Measurements from ENCODE around the gene TMEM108. TPM values are rescaled to one million over a fixed set of nuclear protein-coding genes. Genes with fewer than 3 reads are reported as not detected.

The TMEM108 gene
- polyA plus RNA-seq, 1 experiment, result 0.63 TPM

DNA sequence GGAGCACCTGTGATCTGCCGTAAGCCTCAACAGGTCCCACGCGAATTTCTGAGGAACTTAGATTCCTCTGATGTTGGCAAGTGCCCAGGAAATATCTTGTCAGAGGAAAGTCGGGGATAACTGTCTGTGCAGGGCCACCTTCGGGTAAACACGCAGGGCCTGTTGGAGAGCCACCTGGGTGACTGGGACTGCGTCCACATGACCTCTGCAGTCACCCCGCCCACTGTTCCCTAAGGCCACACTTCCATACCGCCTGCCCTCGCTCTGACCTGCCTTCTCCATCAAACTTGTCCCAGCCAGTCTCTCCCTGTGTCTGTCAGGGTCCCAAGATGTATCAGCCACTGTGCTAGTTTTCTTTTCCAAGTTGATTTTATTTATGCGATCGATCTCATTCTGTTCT, 390.4 kb downstream of the TMEM108 start:
- CTCF ChIA-PET, result interaction anchor here (0.5 kb wide), 1 partner anchor 389 kb away, joined by 3 read pairs; no protein-coding TSS in a partner anchor
- Histone ChIP-seq H3K27ac (ENCODE audit: low read depth, low read length) (no peak overlapping the region), H3K4me3 (ENCODE audit: low read depth, low read length) (no peak overlapping the region), H3K27me3 (ENCODE audit: control insufficient read depth, insufficient read depth, low read length) (no peaks in the 10 kb centered on the region), H3K9me3 (ENCODE audit: control insufficient read depth, insufficient read depth, low read length) (no peaks in the 10 kb centered on the region)
- DNase-seq (ENCODE audit: low read depth, low spot score), result no peak
- TF ChIP-seq, protein P1, sequence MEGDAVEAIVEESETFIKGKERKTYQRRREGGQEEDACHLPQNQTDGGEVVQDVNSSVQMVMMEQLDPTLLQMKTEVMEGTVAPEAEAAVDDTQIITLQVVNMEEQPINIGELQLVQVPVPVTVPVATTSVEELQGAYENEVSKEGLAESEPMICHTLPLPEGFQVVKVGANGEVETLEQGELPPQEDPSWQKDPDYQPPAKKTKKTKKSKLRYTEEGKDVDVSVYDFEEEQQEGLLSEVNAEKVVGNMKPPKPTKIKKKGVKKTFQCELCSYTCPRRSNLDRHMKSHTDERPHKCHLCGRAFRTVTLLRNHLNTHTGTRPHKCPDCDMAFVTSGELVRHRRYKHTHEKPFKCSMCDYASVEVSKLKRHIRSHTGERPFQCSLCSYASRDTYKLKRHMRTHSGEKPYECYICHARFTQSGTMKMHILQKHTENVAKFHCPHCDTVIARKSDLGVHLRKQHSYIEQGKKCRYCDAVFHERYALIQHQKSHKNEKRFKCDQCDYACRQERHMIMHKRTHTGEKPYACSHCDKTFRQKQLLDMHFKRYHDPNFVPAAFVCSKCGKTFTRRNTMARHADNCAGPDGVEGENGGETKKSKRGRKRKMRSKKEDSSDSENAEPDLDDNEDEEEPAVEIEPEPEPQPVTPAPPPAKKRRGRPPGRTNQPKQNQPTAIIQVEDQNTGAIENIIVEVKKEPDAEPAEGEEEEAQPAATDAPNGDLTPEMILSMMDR (IDR thresholded peaks at IDR 0.05; ENCODE audit: low read depth, low read length), result no peak
- POLR2A ChIA-PET, result no interaction called here

DNA sequence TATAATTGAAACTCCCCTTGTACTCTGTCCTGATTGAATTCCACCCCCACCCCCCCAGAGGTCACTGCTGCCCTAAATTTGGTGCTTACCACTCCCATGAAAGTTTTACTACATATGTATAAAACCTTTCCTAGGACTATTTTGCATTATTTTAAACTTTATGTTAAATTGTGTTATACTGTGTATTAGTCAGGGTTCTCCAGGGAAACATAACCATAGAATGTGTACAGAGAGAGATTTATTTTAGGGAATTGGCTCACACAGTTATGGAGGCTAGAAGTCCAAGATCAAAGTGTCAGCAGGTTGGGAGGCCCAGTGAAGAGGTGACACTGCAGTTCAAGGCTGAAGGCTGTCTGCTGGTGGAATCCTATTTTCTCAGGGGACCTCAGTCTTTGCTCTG, 390.9 kb downstream of the TMEM108 start:
- Histone ChIP-seq H3K4me3 (ENCODE audit: low read depth, low read length) (no peak overlapping the region), H3K9me3 (ENCODE audit: control insufficient read depth, insufficient read depth, low read length) (no peaks in the 10 kb centered on the region), H3K27me3 (ENCODE audit: control insufficient read depth, insufficient read depth, low read length) (no peaks in the 10 kb centered on the region), H3K27ac (ENCODE audit: low read depth, low read length) (no peak overlapping the region)
- TF ChIP-seq, protein P1 (IDR thresholded peaks at IDR 0.05; ENCODE audit: low read depth, low read length), result no peak
- ChIA-PET CTCF (no interaction called here), POLR2A (no interaction called here)
- no peak for DNase-seq (ENCODE audit: low read depth, low spot score)

DNA sequence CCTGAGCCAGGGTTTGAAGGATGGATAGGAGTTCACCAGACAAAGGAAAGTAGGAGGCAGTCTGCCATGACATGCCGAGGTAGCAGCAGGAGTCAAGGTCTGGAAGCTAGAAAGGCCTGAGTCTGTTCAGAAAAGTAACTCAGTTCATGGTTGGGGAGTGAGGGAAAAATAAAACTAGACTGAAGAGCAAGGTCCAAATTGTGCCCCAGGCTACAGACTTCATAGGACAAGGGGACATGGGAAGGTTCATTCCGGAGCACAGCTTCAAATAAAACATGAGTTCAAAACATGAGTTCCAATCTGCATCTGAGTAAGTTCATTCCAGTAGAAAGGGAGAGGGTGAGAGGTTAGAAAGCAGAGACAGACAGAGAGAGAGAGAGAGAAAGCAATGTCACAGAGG, 401.4 kb downstream of the TMEM108 start:
- Histone ChIP-seq H3K27me3 (ENCODE audit: control insufficient read depth, insufficient read depth, low read length) (no peaks in the 10 kb centered on the region), H3K9me3 (ENCODE audit: control insufficient read depth, insufficient read depth, low read length) (no peaks in the 10 kb centered on the region), H3K4me3 (ENCODE audit: low read depth, low read length) (no peak overlapping the region), H3K27ac (ENCODE audit: low read depth, low read length) (no peak overlapping the region)
- TF ChIP-seq, protein P1 (IDR thresholded peaks at IDR 0.05; ENCODE audit: low read depth, low read length), result no peak
- POLR2A ChIA-PET, result no interaction called here
- DNase-seq (ENCODE audit: low read depth, low spot score), result no peak
- CTCF ChIA-PET, result no interaction called here

DNA sequence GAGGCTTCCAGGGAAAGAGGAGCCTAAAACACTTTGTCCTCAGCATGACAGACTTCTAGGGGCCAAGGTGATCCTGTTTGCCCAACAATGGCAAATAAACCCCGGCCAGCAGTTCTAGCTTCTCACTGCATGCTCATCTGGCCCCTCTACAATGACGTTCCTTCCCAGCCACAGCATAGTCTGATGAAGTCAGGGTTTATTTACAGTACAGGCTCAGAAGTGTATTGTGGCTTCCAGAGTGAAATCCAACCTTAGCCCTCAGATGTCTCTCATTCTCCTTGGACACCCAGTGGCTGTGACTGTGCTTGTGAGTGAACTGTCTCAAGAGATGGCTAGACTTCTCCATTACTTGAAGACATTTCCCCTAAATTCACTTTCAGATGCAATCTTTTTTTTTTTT, 402.5 kb downstream of the TMEM108 start:
- peak; percentile 27 for DNase-seq (ENCODE audit: low read depth, low spot score)
- Histone ChIP-seq H3K27ac (ENCODE audit: low read depth, low read length) (no peak overlapping the region), H3K4me3 (ENCODE audit: low read depth, low read length) (no peak overlapping the region), H3K27me3 (ENCODE audit: control insufficient read depth, insufficient read depth, low read length) (no peaks in the 10 kb centered on the region), H3K9me3 (ENCODE audit: control insufficient read depth, insufficient read depth, low read length) (no peaks in the 10 kb centered on the region)
- ChIA-PET POLR2A (no interaction called here), CTCF (no interaction called here)
- TF ChIP-seq, protein P1 (IDR thresholded peaks at IDR 0.05; ENCODE audit: low read depth, low read length), result no peak

DNA sequence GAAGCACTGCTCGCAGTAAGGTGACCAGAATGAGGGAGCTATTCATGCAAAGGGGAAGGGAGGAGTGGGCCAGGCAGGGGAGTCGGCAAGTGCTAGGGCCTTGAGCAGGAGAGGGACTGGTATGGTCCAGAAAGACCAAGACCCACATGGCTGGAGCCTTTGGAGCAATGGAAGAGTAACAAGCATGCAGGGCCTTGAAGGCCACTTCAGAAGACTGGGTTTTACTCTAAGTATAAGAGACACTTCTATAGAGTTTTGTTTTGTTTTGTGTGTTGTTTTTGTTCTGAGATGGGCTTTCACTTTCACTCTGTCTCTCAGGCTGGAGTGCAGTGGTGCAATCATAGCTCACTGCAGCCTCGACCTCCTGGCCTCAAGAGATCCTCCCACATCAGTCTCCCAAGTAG, 403.7 kb downstream of the TMEM108 start:
- TF ChIP-seq, protein P1 (IDR thresholded peaks at IDR 0.05; ENCODE audit: low read depth, low read length), result no peak
- no peak for DNase-seq (ENCODE audit: low read depth, low spot score)
- Histone ChIP-seq H3K9me3 (ENCODE audit: control insufficient read depth, insufficient read depth, low read length) (no peaks in the 10 kb centered on the region), H3K27me3 (ENCODE audit: control insufficient read depth, insufficient read depth, low read length) (no peaks in the 10 kb centered on the region), H3K27ac (ENCODE audit: low read depth, low read length) (no peak overlapping the region), H3K4me3 (ENCODE audit: low read depth, low read length) (no peak overlapping the region)
- POLR2A ChIA-PET, result no interaction called here
- CTCF ChIA-PET, result interaction anchor here (0.7 to 3.0 kb wide), 3 partner anchors 10 to 400 kb away, joined by 3 to 17 read pairs (median 3); no protein-coding TSS in a partner anchor
